ENCODE measurements around the gene ATRN. TPM values are rescaled to one million over a fixed set of nuclear protein-coding genes. Genes with fewer than 3 reads are reported as not detected.

Gene ATRN
- total and polyA plus RNA-seq, 2 donors (not counting 3 experiments of a cell fraction or from before 2014, with no cell fraction given) = 32.3 to 33.1 TPM

- POLR2A ChIA-PET = no interaction called here
- no peaks in the 10 kb centered on the region for H3K36me3 ChIP-seq (ENCODE audit: control insufficient read depth in 2 of 2, extremely low read depth in 1 of 2, insufficient read depth in 2 of 2, low read length in 2 of 2)
- no peak overlapping the region for H3K4me2 ChIP-seq (ENCODE audit: insufficient read depth, low read length)
- no peak for TF ChIP-seq EZH2 (IDR thresholded peaks at IDR 0.05; ENCODE audit: borderline replicate concordance, low read depth, low read length, severe bottlenecking)
- TF ChIP-seq FOS (IDR thresholded peaks at IDR 0.05; ENCODE audit: borderline replicate concordance, insufficient read depth, low read length) = no peak
- no peak for TF ChIP-seq MYC (IDR thresholded peaks at IDR 0.05; ENCODE audit: low read depth, low read length)
- TF ChIP-seq MAX (IDR thresholded peaks at IDR 0.05; ENCODE audit: insufficient read depth, insufficient read length) = no peak
- TF ChIP-seq JUN (IDR thresholded peaks at IDR 0.05; ENCODE audit: borderline replicate concordance, insufficient read depth, insufficient read length, low read depth) = no peak
- TF ChIP-seq GATA2 (IDR thresholded peaks at IDR 0.05; ENCODE audit: insufficient read depth, insufficient read length, low read depth, low read length) = no peak
- no peak overlapping the region for H3K9ac ChIP-seq (replicated peaks; ENCODE audit: extremely low read depth, insufficient read depth, low read length)
- H2AFZ ChIP-seq (ENCODE audit: low read depth, low read length) = no peak overlapping the region
- DNase-seq (ENCODE audit: low read depth, low spot score) (no peak), FAIRE-seq (no peak)
- H3K27me3 ChIP-seq (ENCODE audit: control insufficient read depth in 2 of 2, insufficient read depth in 2 of 2, low read length in 2 of 2) = peaks cover 10 to 14% of the 10 kb centered on the region in 2 experiments
- H3K4me1 ChIP-seq (ENCODE audit: control insufficient read depth, extremely low read depth, insufficient read depth, low read length) = peaks cover 2% of the 10 kb centered on the region
- no peaks in the 10 kb centered on the region for H3K79me2 ChIP-seq (ENCODE audit: control insufficient read depth, insufficient read depth, low read length)
- CTCF ChIA-PET = interaction anchor here (0.6 kb wide), 1 partner anchor 314 kb away, joined by 3 read pairs; no protein-coding TSS in a partner anchor
- dilution Hi-C loops (cut with MboI; ENCODE audit: extremely low pct_ligation_motif_present, low sequenced_read_pairs) = no loop called here
- no peaks in the 10 kb centered on the region for H3K9me1 ChIP-seq (replicated peaks; ENCODE audit: control insufficient read depth, extremely low read depth, insufficient read depth, low read length)
- no peaks in the 10 kb centered on the region for H4K20me1 ChIP-seq (replicated peaks; ENCODE audit: control insufficient read depth, extremely low read depth, insufficient read depth, low read length)
- no peak overlapping the region for H3K4me3 ChIP-seq (replicated peaks in 1 of 3; ENCODE audit: insufficient read depth in 1 of 3, low read depth in 1 of 3, low read length in 3 of 3)
- intact Hi-C loops (cut with micrococcal nuclease) = no loop called here
- H3K9me3 ChIP-seq (replicated peaks; ENCODE audit: control insufficient read depth, insufficient read depth, low read length) = no peaks in the 10 kb centered on the region
- BruUV-seq (replicated peaks) = no TSS peak
- no peak overlapping the region for H3K27ac ChIP-seq (ENCODE audit: insufficient read depth, low read depth, low read length)
These were observed 14.2 kb upstream of the ATRN start for GRCh38 chr20:3456648-3457047.

GRCh38 chr20:3459881-3460307 is 10.9 kb upstream of the ATRN start:
- Histone ChIP-seq H3K27ac (ENCODE audit: insufficient read depth, low read depth, low read length) (no peak overlapping the region), H4K20me1 (replicated peaks; ENCODE audit: control insufficient read depth, extremely low read depth, insufficient read depth, low read length) (no peaks in the 10 kb centered on the region), H3K4me2 (ENCODE audit: insufficient read depth, low read length) (no peak overlapping the region), H3K79me2 (ENCODE audit: control insufficient read depth, insufficient read depth, low read length) (no peaks in the 10 kb centered on the region), H3K4me1 (ENCODE audit: control insufficient read depth, extremely low read depth, insufficient read depth, low read length) (peaks cover 2% of the 10 kb centered on the region), H2AFZ (ENCODE audit: low read depth, low read length) (no peak overlapping the region), H3K9me3 (replicated peaks; ENCODE audit: control insufficient read depth, insufficient read depth, low read length) (no peaks in the 10 kb centered on the region), H3K9ac (replicated peaks; ENCODE audit: extremely low read depth, insufficient read depth, low read length) (no peak overlapping the region), H3K4me3 (replicated peaks in 1 of 3; ENCODE audit: insufficient read depth in 1 of 3, low read depth in 1 of 3, low read length in 3 of 3) (no peak overlapping the region), H3K27me3 (ENCODE audit: control insufficient read depth in 2 of 2, insufficient read depth in 2 of 2, low read length in 2 of 2) (peaks cover 4 to 11% of the 10 kb centered on the region in 2 experiments), H3K9me1 (replicated peaks; ENCODE audit: control insufficient read depth, extremely low read depth, insufficient read depth, low read length) (no peaks in the 10 kb centered on the region), H3K36me3 (ENCODE audit: control insufficient read depth in 2 of 2, extremely low read depth in 1 of 2, insufficient read depth in 2 of 2, low read length in 2 of 2) (no peaks in the 10 kb centered on the region)
- POLR2A ChIA-PET = no interaction called here
- FAIRE-seq = no peak
- DNase-seq (ENCODE audit: low read depth, low spot score) = no peak
- TF ChIP-seq MYC (IDR thresholded peaks at IDR 0.05; ENCODE audit: low read depth, low read length) = no peak
- TF ChIP-seq FOS (IDR thresholded peaks at IDR 0.05; ENCODE audit: borderline replicate concordance, insufficient read depth, low read length) = no peak
- no peak for TF ChIP-seq EZH2 (IDR thresholded peaks at IDR 0.05; ENCODE audit: borderline replicate concordance, low read depth, low read length, severe bottlenecking)
- no peak for TF ChIP-seq POLR2A (IDR thresholded peaks at IDR 0.05; ENCODE audit: low read depth, low read length)
- no peak for TF ChIP-seq POLR2AphosphoS5 (IDR thresholded peaks at IDR 0.05; ENCODE audit: insufficient read depth, low read depth, low read length)
- TF ChIP-seq CTCF (IDR thresholded peaks at IDR 0.05; ENCODE audit: extremely low read depth in 1 of 2, insufficient read depth in 1 of 2, low read depth in 1 of 2, low read length in 2 of 2) = no peak
- no peak for TF ChIP-seq GATA2 (IDR thresholded peaks at IDR 0.05; ENCODE audit: insufficient read depth, insufficient read length, low read depth, low read length)
- TF ChIP-seq MAX (IDR thresholded peaks at IDR 0.05; ENCODE audit: insufficient read depth, insufficient read length) = no peak
- no peak for TF ChIP-seq JUN (IDR thresholded peaks at IDR 0.05; ENCODE audit: borderline replicate concordance, insufficient read depth, insufficient read length, low read depth)
- CTCF ChIA-PET = interaction anchor here (1.2 to 1.8 kb wide), 2 partner anchors 10 to 12 kb away, joined by 4 to 5 read pairs; no protein-coding TSS in a partner anchor
- intact Hi-C loops (cut with micrococcal nuclease) (no loop called here), dilution Hi-C loops (cut with MboI; ENCODE audit: extremely low pct_ligation_motif_present, low sequenced_read_pairs) (no loop called here)
- no TSS peak for BruUV-seq (replicated peaks)
